Endodermal cell (in vitro differentiated cells): ENCODE results near the gene METTL26. TPM values are rescaled to one million over a fixed set of nuclear protein-coding genes. Genes with fewer than 3 reads are reported as not detected.

Experiments
- DNase-seq: peaks from one replicate; pipeline ENCODE4 v3.0.0-alpha.2; 2017
- H3K27ac ChIP-seq: 2 replicates; pipeline ENCODE4 v1.5.1; 2013; ENCODE audit warnings: mild to moderate bottlenecking, low read depth, low read length, moderate library complexity
- H3K27me3 ChIP-seq: 2 replicates; pipeline ENCODE4 v1.6.1; 2013; ENCODE audit warnings: mild to moderate bottlenecking, low read length, moderate library complexity; ENCODE audit not compliant: insufficient read depth, control insufficient read depth, poor library complexity, severe bottlenecking
- H3K36me3 ChIP-seq: 2 replicates; pipeline ENCODE4 v1.7.0; 2013; ENCODE audit warnings: mild to moderate bottlenecking, low read length, moderate library complexity; ENCODE audit not compliant: control insufficient read depth, insufficient read depth
- H3K4me1 ChIP-seq: one replicate; pipeline ENCODE4 v1.7.0; 2013; ENCODE audit warnings: low read length; ENCODE audit not compliant: control insufficient read depth, insufficient read depth
- H3K4me3 ChIP-seq: 2 replicates; pipeline ENCODE4 v1.5.1; 2013; ENCODE audit warnings: mild to moderate bottlenecking, low read length, moderate library complexity
- H3K9ac ChIP-seq: 2 replicates; pipeline ENCODE4 v1.6.1; 2013; ENCODE audit warnings: mild to moderate bottlenecking, low read length, moderate library complexity; ENCODE audit not compliant: poor library complexity, severe bottlenecking; ENCODE audit errors: extremely low read depth
- H3K9me3 ChIP-seq: 2 replicates; pipeline ENCODE4 v1.6.1; 2013; ENCODE audit warnings: mild to moderate bottlenecking, low read length, moderate library complexity; ENCODE audit not compliant: control insufficient read depth
- H3K27ac Mint-ChIP-seq: 2 replicates; pipeline ENCODE4 v1.8.0; 2020; ENCODE audit warnings: mixed read lengths
- H3K27me3 Mint-ChIP-seq: 2 replicates; pipeline ENCODE4 v1.8.0; 2021; ENCODE audit warnings: mild to moderate bottlenecking, mixed read lengths; ENCODE audit not compliant: insufficient read depth
- H3K36me3 Mint-ChIP-seq: 2 replicates; pipeline ENCODE4 v1.8.0; 2020; ENCODE audit warnings: low read depth, mixed read lengths
- H3K4me1 Mint-ChIP-seq: 2 replicates; pipeline ENCODE4 v1.8.0; 2020; ENCODE audit warnings: mixed read lengths
- H3K4me3 Mint-ChIP-seq: 2 replicates; pipeline ENCODE4 v1.8.0; 2020; ENCODE audit warnings: mild to moderate bottlenecking, moderate library complexity, mixed read lengths
- H3K9me3 Mint-ChIP-seq: 2 replicates; pipeline ENCODE4 v1.8.0; 2020; ENCODE audit warnings: mild to moderate bottlenecking, mixed read lengths
- CTCF ChIP-seq: fragments of 200-600 bp; sonication (generic); conservative IDR thresholded peaks from 2 replicates; pipeline ENCODE4 v1.5.0; 2021; ENCODE audit warnings: antibody characterized with exemption, mild to moderate bottlenecking
- WGBS, 2 experiments: methylation state at CpG; one replicate each; pipeline versions ENCODE4 v1.1.5 to v1.1.7; 2013; ENCODE audit warnings: missing lambda C conversion rate in 2 of 2, mixed read lengths in 1 of 2; ENCODE audit not compliant: insufficient coverage in 1 of 2, insufficient read length in 1 of 2; 5-methylcytosine and 5-hydroxymethylcytosine counted together
- total RNA-seq, 2 donors: library from RNA; stranded (reverse); fragmentation: NEBNext Ultra II Directional in 1 of 2; extraction: Animal tissue kit (Norgen Biotek cat#: 25700) in 1 of 2; gene quantifications; 2 replicates in 1 of 2; 3 replicates in 1 of 2; pipeline ENCODE4 v1.2.1, GENCODE V29; 2021

Gene METTL26
- total RNA-seq, 2 donors from 2014 or later = 72.1 to 79.8 TPM

GRCh38 chr16:679814-680624 is 43.9 kb upstream of the METTL26 start, which contains the start of gene STUB1:
TSS of gene STUB1 (plus strand) at chr16:680410. CDS start at chr16:680526, 116 bp downstream.
- H3K27ac Mint-ChIP-seq = peak within 1 kb of the TSS; percentile 91
- Histone ChIP-seq H3K36me3 (peaks cover 24% of the 10 kb centered on the region), H3K9ac (peak within 1 kb of the TSS; percentile 76), H3K27me3 (no peaks in the 10 kb centered on the region), H3K4me3 (peak within 1 kb of the TSS; percentile 91), H3K4me1 (peaks cover 18% of the 10 kb centered on the region), H3K27ac (peak within 1 kb of the TSS; percentile 70), H3K9me3 (no peaks in the 10 kb centered on the region)
- TF ChIP-seq CTCF = no peak
- peak; percentile 99 for DNase-seq
- H3K27me3 Mint-ChIP-seq = no peaks in the 10 kb centered on the region
- WGBS, 2 experiments = 0 to 1% methylated on average over 24 to 87 of the region's 91 CpGs
- H3K4me3 Mint-ChIP-seq = peak within 1 kb of the TSS; percentile 73
- peaks cover 19% of the 10 kb centered on the region for H3K4me1 Mint-ChIP-seq
- no peaks in the 10 kb centered on the region for H3K9me3 Mint-ChIP-seq
- H3K36me3 Mint-ChIP-seq = peaks cover 19% of the 10 kb centered on the region

GRCh38 chr16:678858-679813 is 43.0 kb upstream of the METTL26 start:
- Histone ChIP-seq H3K4me3 (no peak overlapping the region), H3K36me3 (peaks cover 27% of the 10 kb centered on the region), H3K4me1 (peaks cover 18% of the 10 kb centered on the region), H3K27ac (peak overlapping the region; percentile 70), H3K27me3 (no peaks in the 10 kb centered on the region), H3K9ac (no peak overlapping the region), H3K9me3 (no peaks in the 10 kb centered on the region)
- peak overlapping the region; percentile 70 for H3K27ac Mint-ChIP-seq
- peak; percentile 90 for DNase-seq
- WGBS, 2 experiments = 37 to 59% methylated on average over 20 to 52 of the region's 52 CpGs
- peak overlapping the region; percentile 73 for H3K4me3 Mint-ChIP-seq
- H3K9me3 Mint-ChIP-seq = no peaks in the 10 kb centered on the region
- no peak for TF ChIP-seq CTCF
- H3K4me1 Mint-ChIP-seq = peaks cover 23% of the 10 kb centered on the region
- no peaks in the 10 kb centered on the region for H3K27me3 Mint-ChIP-seq
- peaks cover 19% of the 10 kb centered on the region for H3K36me3 Mint-ChIP-seq

- H3K9me3 Mint-ChIP-seq = no peaks in the 10 kb centered on the region
Measured at GRCh38 chr16:678209-678857, 42.2 kb upstream of the METTL26 start.

More at GRCh38 chr16:678209-678857, 42.2 kb upstream of the METTL26 start:
- Histone ChIP-seq H3K9me3 (no peaks in the 10 kb centered on the region), H3K9ac (no peak overlapping the region), H3K4me3 (no peak overlapping the region), H3K4me1 (peaks cover 18% of the 10 kb centered on the region), H3K27me3 (no peaks in the 10 kb centered on the region), H3K27ac (no peak overlapping the region), H3K36me3 (peaks cover 32% of the 10 kb centered on the region)
- no peak for TF ChIP-seq CTCF
- Mint-ChIP-seq H3K36me3 (peaks cover 19% of the 10 kb centered on the region), H3K4me3 (no peak overlapping the region), H3K27ac (no peak overlapping the region), H3K27me3 (no peaks in the 10 kb centered on the region), H3K4me1 (peaks cover 23% of the 10 kb centered on the region)
- no peak for DNase-seq
- WGBS, 2 experiments = 91 to 96% methylated on average over 13 to 21 of the region's 21 CpGs
